ENCODE results near the gene CDCA7.

Gene CDCA7

DNA sequence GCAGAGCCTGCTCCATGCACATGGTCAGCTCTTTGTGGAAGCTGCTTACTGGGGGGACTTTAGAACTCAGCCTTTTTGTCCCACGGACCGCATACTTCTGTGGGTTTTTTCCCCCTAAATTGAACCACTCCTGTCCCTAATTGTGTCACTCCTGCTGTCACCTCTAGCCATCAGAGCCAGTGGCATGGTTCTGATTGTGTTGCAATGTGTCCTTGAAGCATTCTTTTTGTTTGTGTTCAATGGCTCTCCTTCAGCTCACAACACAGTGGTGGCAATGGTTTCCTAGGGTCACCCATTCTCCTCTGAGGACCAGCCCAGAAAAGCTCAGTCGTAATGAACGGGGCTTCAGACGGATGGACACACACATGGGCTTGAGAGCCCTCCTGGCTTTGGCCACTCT is 35.4 kb downstream of the CDCA7 start:
- no peak overlapping the region for H3K27ac ChIP-seq
- peaks cover 20% of the 10 kb centered on the region for H3K27me3 ChIP-seq
- no peak overlapping the region for H3K4me3 ChIP-seq (ENCODE audit: low read depth in 1 of 2, low read length in 1 of 2)
- TF ChIP-seq, protein P1, sequence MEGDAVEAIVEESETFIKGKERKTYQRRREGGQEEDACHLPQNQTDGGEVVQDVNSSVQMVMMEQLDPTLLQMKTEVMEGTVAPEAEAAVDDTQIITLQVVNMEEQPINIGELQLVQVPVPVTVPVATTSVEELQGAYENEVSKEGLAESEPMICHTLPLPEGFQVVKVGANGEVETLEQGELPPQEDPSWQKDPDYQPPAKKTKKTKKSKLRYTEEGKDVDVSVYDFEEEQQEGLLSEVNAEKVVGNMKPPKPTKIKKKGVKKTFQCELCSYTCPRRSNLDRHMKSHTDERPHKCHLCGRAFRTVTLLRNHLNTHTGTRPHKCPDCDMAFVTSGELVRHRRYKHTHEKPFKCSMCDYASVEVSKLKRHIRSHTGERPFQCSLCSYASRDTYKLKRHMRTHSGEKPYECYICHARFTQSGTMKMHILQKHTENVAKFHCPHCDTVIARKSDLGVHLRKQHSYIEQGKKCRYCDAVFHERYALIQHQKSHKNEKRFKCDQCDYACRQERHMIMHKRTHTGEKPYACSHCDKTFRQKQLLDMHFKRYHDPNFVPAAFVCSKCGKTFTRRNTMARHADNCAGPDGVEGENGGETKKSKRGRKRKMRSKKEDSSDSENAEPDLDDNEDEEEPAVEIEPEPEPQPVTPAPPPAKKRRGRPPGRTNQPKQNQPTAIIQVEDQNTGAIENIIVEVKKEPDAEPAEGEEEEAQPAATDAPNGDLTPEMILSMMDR (IDR thresholded peaks at IDR 0.05) = no peak
- no peaks in the 10 kb centered on the region for H3K9me3 ChIP-seq
- H3K4me1 ChIP-seq (ENCODE audit: control insufficient read depth in 1 of 2, insufficient read depth in 1 of 2, low read depth in 1 of 2, low read length in 1 of 2) = no peaks in the 10 kb centered on the region
- no peaks in the 10 kb centered on the region for H3K36me3 ChIP-seq

DNA sequence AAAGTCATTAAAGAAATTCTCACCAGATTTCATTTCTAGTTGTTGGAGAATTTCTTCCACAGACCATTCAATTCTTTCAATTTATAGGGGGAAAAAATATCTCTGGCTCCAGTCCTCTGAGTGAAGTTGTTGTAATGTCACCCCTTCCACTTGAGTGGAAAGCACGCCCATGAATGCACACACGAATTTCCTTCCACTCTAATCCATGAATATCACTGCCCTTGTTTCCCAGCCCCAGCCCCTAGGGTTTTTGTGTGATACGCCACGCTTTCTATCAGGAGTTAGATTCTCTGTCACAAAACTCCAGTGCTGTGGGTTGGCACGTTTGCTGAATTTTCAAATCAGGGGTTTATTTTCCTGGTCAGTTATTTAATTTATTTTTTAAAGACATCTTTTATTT is 38.1 kb downstream of the CDCA7 start:
- no peaks in the 10 kb centered on the region for H3K36me3 ChIP-seq
- no peaks in the 10 kb centered on the region for H3K4me1 ChIP-seq (ENCODE audit: control insufficient read depth in 1 of 2, insufficient read depth in 1 of 2, low read depth in 1 of 2, low read length in 1 of 2)
- peaks cover 47% of the 10 kb centered on the region for H3K27me3 ChIP-seq
- TF ChIP-seq, protein P1 (IDR thresholded peaks at IDR 0.05) = no peak
- no peak overlapping the region for H3K4me3 ChIP-seq (ENCODE audit: low read depth in 1 of 2, low read length in 1 of 2)
- no peak overlapping the region for H3K27ac ChIP-seq
- H3K9me3 ChIP-seq = no peaks in the 10 kb centered on the region

DNA sequence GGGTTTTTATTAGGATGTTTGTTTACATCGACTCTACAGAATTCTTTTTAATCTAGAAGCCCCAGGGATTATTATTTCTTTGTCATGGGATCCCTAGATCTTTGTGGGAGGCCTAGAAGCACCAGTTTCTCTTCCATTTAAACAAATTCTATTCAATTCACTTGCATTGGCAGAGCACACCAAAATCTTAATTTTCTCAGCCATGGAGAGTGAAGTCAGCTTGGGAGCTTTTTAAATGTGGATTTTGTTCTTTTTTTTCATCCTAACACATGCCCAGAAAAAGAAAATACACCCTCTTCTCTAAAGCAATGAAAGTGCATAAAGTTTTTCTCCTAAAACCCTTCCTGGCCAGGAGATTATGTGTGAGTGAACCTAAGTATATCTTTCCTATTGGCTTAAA is 38.5 kb downstream of the CDCA7 start:
- Histone ChIP-seq H3K9me3 (no peaks in the 10 kb centered on the region), H3K36me3 (no peaks in the 10 kb centered on the region), H3K4me3 (ENCODE audit: low read depth in 1 of 2, low read length in 1 of 2) (no peak overlapping the region), H3K4me1 (ENCODE audit: control insufficient read depth in 1 of 2, insufficient read depth in 1 of 2, low read depth in 1 of 2, low read length in 1 of 2) (no peaks in the 10 kb centered on the region), H3K27ac (no peak overlapping the region), H3K27me3 (peaks cover 52% of the 10 kb centered on the region)
- TF ChIP-seq, protein P1 (IDR thresholded peaks at IDR 0.05) = no peak

DNA sequence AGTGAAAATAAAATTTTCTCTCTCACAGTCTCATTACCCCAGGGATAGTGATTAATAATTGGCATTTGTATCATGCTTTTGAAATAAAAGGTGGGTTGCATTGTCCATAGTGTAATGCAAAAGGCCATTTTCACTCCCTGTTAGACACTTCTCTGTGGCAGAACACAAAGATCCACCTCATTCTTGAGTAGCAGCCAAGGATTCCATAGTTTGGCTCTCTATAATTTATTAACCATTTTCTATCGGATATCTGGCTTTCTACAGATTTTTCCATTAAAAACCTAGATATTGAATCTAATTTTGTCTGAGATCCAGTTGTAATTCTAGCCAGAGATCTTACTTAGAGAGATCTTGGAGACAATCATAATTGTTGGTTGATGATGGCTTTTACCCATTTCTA is 39.0 kb downstream of the CDCA7 start:
- TF ChIP-seq, protein P1 (IDR thresholded peaks at IDR 0.05) = no peak

DNA sequence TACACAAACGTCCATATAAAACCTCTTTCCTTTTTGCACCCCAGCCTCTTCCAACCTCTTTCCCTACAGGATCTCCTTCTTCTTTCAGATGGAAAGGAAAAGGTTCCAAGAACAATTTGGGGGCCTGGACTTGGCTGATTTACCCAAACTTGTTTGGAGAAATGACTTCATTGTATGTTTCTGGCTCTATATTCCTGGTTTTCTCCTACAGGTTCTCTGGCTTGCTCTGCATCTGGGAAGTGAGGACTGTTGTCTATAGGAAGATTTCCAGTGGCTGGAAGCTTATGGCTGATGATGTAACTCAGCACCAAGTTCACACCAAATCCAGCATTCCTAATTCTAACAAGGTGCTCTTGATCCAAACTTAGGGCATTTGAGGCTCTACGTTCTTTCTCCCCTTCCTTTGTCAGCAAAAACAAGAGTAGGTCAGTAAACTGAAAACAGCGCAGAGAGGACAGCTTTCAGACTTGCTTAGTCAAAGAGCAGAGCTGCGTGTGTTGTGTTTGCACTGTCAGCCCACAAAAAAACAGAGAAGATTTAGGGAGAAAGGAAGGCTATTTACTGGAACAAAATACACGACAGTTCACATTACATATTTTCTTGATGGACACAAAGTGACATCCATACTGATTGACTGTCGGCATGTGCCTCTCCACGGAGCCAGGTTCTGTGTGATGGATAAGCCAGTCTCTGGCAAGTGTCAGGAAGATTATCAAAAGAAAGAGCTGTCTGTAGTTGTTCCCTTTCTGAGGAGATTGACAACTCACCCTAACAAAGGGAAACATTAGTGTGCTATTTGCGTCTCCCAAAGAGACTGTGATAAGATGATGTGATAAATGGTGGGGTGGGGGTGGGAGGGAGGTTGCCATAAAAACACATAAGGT is 39.7 kb downstream of the CDCA7 start:
- H3K4me1 ChIP-seq (ENCODE audit: control insufficient read depth in 1 of 2, insufficient read depth in 1 of 2, low read depth in 1 of 2, low read length in 1 of 2) = no peaks in the 10 kb centered on the region
- H3K9me3 ChIP-seq = no peaks in the 10 kb centered on the region
- no peak overlapping the region for H3K27ac ChIP-seq
- peaks cover 63% of the 10 kb centered on the region for H3K27me3 ChIP-seq
- no peak overlapping the region for H3K4me3 ChIP-seq (ENCODE audit: low read depth in 1 of 2, low read length in 1 of 2)
- TF ChIP-seq, protein P1 (IDR thresholded peaks at IDR 0.05) = no peak
- no peaks in the 10 kb centered on the region for H3K36me3 ChIP-seq

More for the DNA sequence above, 39.0 kb downstream of the CDCA7 start:
- Histone ChIP-seq H3K27me3 (peaks cover 56% of the 10 kb centered on the region), H3K4me1 (ENCODE audit: control insufficient read depth in 1 of 2, insufficient read depth in 1 of 2, low read depth in 1 of 2, low read length in 1 of 2) (no peaks in the 10 kb centered on the region), H3K27ac (no peak overlapping the region), H3K4me3 (ENCODE audit: low read depth in 1 of 2, low read length in 1 of 2) (no peak overlapping the region), H3K9me3 (no peaks in the 10 kb centered on the region), H3K36me3 (no peaks in the 10 kb centered on the region)
